CMK (cell line): ENCODE measurements around the gene GPR158.

Experiments
- DNase-seq: peaks from one replicate; pipeline ENCODE4 v3.0.0-alpha.2; 2010; ENCODE audit warnings: low read depth

Gene GPR158

DNA sequence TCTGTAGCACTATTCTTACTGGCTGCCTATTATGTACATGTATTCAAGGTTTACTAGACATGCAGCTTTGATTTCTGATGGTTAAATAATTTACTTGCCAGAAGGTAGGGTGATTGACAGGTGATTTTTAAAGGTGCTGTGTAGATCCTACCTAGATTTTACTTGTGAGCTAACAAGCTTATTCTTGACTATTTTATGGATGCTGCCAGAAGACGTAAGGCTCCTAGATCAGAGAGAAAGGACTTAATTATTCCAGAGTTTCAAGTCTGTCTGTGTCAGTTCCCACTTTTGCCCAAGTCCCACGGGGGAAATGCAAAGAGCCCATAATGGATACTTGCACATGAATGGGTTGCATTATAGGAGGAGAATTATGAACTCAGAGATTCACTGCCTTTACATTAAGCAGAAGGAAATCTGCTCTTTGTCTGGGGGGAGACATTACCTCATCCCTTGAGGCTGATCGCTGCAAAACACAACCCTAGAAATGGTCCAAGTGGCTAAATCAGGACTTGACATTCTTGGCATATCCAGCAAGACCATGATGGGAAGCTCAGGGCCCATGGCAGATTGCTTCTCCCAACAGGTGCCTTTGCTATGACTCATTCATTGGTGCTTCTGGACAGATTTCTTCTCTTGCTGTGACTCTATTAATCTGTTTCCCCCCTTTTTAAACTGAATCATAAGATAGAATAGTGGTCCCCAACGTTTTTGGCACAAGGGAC lies 32.1 kb downstream of the GPR158 start:
- DNase-seq: no peak

- no peak for DNase-seq
Observed at GRCh38 chr10:25209618-25210017, 34.8 kb downstream of the GPR158 start.

DNA sequence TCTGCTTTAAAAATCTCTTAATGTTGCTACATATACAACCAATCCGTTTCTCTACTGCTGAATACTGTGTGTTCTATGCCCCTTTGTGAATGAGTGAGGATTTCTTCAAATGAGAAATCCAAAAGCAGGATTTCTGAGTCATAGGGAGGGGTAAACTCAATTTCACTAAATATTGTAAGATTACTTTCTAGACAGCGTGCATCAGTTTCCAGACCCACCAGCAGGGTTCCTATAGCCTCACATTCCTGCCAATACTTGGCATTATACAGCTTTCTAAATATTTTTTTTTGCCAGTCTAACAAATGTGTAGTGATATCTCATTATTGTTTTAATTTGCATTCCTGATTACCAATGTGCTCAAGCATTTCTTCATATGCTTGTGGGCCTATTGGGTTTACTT lies 35.5 kb downstream of the GPR158 start:
- no peak for DNase-seq

DNA sequence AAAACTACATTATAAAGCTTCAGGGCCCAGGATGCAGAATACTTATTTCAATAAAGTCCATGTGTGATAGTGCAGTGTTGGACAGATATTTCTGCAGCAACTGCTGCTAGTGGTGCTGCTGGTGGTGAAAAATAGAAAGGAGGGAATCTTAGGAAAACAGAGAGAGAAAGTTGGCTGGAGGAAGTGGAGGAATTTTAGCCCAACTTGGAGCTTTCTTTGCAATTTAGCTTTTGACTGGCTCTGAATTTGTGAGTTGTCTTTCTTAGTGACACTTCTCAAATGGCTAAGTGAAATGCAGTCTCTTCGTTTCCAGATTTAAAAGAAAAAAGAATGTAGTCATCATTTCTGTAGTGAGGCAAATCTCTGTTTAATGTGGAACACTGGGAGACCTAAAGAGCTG lies 45.4 kb downstream of the GPR158 start:
- DNase-seq: no peak

GRCh38 chr10:25222085-25222660 lies 47.4 kb downstream of the GPR158 start:
- DNase-seq: no peak

GRCh38 chr10:25226775-25227682 lies 52.2 kb downstream of the GPR158 start:
- DNase-seq: no peak

GRCh38 chr10:25231751-25232150 lies 57.0 kb downstream of the GPR158 start:
- no peak for DNase-seq

- DNase-seq: no peak
Observed at GRCh38 chr10:25232204-25232603, 57.4 kb downstream of the GPR158 start.

DNA sequence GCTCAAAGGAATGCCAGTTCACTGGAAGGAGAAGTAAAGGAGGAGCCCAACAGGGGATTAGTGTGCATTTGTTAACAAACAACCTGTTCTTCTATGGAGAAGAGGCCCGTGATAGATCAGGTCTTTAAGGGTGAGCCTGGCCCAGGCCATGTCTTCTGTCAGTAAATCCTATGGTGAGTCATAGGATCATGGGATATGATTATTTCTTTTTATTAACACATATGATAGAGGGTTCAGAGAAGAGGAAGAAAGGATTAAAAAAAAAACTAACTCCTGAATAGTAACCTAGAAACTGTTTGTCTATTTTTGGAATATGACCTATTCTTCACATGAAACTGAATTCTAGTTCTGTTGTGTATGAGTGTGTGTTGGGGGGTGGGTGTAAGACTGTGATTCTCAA lies 70.4 kb downstream of the GPR158 start:
- no peak for DNase-seq

DNA sequence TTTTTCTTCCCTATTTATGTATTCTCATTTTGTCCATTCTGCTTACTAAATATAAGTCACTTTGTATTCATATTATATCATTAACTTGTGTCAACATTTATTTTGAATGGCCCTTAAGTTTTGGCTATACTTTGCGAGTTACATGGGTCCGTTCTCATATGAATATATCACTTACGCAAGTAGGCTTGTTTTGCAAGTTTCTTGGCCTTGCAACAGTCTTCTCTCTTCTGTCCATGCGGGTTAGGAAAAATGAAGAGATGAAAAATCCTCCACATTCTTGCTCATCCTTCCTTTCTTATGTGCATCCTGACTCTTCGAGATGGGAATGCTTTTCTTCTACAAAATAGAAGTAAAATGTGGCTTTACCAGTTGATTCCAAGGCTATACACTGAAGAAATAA lies 82.8 kb downstream of the GPR158 start:
- no peak for DNase-seq

- DNase-seq: no peak
Observed at GRCh38 chr10:25261110-25261509, 86.3 kb downstream of the GPR158 start.

- DNase-seq: no peak
Observed at GRCh38 chr10:25261558-25261957, 86.8 kb downstream of the GPR158 start.

GRCh38 chr10:25263931-25264330 lies 89.1 kb downstream of the GPR158 start:
- DNase-seq: no peak

- no peak for DNase-seq
Observed at GRCh38 chr10:25278180-25278579, 103.4 kb downstream of the GPR158 start.

DNA sequence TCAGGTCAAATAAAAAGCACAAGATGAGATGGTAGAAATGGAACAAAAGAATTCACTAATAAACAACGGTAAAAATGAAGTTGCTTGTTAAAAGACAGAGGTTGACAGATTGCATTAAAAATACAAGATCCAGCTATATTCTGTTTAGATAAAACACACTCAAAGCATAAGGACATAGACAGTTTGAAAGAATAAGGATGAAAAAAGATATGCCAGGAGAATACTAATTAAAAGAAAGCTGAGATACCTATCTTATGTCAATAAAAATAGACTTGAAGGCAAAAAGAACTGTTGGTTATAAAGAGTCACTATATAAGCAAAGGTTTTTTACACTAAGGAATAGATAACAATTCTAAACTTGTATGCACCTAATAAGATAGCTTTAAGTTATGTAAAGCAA lies 105.3 kb downstream of the GPR158 start:
- no peak for DNase-seq

DNA sequence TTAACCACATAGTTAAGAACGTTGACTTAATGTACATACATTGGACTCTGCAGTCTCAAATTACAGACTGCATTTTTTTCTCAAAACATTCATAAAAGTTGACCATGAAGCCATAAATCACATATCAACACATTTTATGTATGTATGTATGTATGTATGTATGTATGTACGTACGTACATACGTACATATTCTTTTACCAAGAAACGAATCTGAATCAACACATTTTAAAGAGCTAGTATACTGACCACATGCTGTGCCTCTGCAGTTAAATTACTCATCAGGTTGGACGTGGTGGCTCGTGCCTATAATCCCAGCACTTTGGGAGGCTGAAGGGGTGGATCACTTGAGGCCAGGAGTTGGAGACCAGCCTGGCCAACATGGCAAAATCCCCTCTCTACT lies 105.8 kb downstream of the GPR158 start:
- DNase-seq: no peak

DNA sequence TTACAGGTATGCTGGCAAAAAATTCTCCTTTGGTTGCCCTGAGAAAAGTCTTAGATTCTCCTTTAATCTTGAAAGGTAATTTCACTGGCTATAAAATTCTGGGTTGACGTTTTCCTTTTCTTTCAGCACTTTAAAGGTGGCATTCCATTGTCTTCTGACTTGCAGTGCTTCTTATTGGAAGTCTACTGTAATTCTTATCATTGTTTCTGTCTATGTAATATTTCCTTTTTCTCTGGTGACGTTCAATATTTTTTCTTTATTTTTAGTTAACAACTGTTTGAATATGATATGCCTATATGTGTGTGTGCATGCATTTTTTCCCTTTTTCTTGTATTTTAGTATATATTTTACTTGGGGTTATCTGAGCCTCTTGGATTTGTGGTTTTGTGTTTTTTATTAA lies 111.0 kb downstream of the GPR158 start:
- no peak for DNase-seq

- DNase-seq: no peak
Observed at GRCh38 chr10:25288181-25288580, 113.4 kb downstream of the GPR158 start.

DNA sequence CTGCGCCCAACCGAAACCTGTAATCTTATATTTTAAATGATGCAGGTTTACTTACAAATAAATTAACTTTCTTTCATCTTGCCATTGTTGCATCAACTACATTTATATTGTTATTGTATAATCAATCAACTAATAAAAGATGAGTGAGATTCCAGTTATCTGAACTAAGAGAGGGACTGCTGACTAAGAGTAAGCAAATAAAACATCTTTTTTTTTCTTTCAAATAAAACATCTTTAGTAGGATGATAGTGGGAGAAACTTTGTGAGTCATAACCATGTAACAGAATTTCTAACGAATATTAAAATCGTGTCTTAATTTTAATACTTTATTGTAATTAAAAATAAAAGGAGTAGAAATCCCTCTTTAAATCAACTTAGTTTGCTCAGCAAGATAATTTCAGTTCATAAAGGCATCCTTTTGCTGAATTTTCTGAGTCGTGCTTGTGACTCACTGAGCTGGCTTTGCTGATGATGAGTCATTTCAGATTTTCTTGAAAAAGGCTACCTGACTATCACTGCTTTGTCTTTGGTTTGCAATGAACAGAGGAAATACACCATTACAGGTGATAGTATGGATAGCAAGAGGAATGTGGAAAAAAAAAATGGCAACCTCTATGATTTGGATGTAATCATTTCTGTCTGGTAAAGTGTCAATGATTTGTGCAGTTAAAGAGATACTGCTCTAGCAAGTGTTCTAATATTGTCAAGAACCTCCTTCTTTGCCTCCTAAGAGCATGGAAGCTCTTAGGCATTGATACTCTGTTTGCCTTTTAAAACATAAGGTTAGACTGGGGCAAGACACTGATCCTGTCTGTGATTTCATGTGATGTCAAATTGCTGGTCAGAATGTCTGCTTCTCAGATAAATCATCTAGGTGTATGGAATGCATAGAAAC lies 119.5 kb downstream of the GPR158 start:
- DNase-seq: no peak

- DNase-seq: no peak
Observed at GRCh38 chr10:25296324-25296723, 121.5 kb downstream of the GPR158 start.

GRCh38 chr10:25297466-25297865 lies 122.7 kb downstream of the GPR158 start:
- DNase-seq: no peak

- DNase-seq: no peak
Observed at GRCh38 chr10:25300073-25300472, 125.3 kb downstream of the GPR158 start.
